Superior temporal gyrus (tissue), 1 donor: ENCODE results near the gene PRKCH.

Source experiments
- DNase-seq: peaks from one replicate; pipeline ENCODE4 v3.0.0-alpha.2; 2016; ENCODE audit errors: extremely low spot score

Gene PRKCH

DNA sequence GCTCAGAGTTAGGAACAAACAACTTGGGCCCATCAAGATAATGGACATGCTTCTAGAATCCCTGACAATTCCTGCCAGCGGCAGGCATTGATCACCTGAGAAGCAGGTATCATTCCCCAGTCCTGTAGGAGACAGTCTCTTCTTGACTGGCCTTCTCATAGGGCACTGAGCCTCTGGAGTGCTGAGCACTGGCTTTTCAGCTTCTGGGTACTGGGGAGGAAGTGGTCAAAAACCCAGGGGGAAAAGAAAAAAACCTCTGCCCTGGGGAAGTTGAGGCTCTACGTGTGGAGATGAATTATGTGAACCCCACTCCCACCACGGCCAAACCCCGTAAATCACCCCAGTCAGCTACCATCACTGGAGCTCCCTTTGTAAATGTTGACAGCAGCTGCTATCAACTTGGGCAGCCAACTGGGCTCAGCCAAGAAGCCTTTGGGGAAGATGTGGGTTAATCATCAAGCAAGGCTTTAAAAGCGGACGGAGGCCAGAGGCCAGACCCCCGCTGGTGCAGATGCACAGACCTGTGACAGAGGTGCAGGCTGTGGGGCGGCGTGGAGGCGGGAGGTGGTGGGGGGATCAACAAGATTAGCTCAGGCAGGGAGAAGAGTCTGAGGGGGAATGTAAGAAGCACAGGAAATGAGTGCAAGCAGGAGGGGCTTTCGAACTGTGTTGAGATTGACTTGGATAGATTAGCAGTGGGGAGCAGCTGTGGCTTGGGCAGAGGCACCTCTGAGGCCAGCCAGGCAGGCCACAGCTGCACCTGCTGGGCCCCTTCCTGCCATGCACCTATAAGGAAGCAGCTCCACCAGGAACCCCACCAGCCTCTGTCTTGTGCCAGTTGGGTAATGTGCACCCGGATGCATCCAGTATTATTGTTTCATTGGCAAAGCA, 268.6 kb downstream of the PRKCH start:
- no peak for DNase-seq

- DNase-seq = no peak
Observed at GRCh38 chr14:61591862-61592261, 270.5 kb downstream of the PRKCH start.

DNA sequence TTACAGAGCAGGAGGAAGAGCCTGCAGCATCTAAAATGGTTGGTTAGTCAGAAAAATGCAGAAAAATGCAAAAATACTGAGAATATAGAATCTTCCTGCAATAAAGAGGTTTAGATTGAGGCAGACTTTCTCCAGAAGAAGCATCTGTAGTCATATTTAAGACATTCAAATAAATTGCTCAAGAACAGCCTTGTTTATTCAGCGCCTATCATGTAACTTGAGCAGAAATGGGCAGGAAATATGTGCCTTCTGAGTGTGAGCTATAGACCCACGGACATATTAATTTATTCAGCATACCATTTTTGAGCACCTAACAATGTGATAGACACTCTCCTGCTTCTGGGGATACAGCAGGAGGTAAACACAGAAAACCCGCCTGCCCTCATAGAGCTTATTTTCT, 272.0 kb downstream of the PRKCH start:
- DNase-seq = no peak

GRCh38 chr14:61596990-61597389, 275.6 kb downstream of the PRKCH start:
- DNase-seq = no peak

GRCh38 chr14:61598980-61599379, 277.6 kb downstream of the PRKCH start:
- no peak for DNase-seq

- no peak for DNase-seq
Observed at GRCh38 chr14:61599942-61600341, 278.6 kb downstream of the PRKCH start.
